ENCODE results near the gene MAPK10.

GRCh38 chr4:85961887-85962286, 398.0 kb downstream of the MAPK10 start:
- TF ChIP-seq CTCF (conservative IDR thresholded peaks at IDR 0.05; ENCODE audit: low read depth, low read length) (no peak), EZH2 (IDR thresholded peaks at IDR 0.05; ENCODE audit: borderline replicate concordance, low read depth, low read length, poor library complexity, severe bottlenecking) (no peak)
